Fibroblast of the conjunctiva (primary cell): ENCODE results near the gene SPOP.
A peak's percentile ranks its signal among the peaks of the same experiment; 100 is the strongest.
"Not testable (repeated sequence)": the region's sequence is repeated elsewhere in the genome, so short reads cannot be mapped to it uniquely, and the experiment has no call there.

Source experiments
- DNase-seq: peaks from one replicate; pipeline ENCODE4 v3.0.0-alpha.2; 2010; ENCODE audit warnings: low read depth

The SPOP gene

DNA sequence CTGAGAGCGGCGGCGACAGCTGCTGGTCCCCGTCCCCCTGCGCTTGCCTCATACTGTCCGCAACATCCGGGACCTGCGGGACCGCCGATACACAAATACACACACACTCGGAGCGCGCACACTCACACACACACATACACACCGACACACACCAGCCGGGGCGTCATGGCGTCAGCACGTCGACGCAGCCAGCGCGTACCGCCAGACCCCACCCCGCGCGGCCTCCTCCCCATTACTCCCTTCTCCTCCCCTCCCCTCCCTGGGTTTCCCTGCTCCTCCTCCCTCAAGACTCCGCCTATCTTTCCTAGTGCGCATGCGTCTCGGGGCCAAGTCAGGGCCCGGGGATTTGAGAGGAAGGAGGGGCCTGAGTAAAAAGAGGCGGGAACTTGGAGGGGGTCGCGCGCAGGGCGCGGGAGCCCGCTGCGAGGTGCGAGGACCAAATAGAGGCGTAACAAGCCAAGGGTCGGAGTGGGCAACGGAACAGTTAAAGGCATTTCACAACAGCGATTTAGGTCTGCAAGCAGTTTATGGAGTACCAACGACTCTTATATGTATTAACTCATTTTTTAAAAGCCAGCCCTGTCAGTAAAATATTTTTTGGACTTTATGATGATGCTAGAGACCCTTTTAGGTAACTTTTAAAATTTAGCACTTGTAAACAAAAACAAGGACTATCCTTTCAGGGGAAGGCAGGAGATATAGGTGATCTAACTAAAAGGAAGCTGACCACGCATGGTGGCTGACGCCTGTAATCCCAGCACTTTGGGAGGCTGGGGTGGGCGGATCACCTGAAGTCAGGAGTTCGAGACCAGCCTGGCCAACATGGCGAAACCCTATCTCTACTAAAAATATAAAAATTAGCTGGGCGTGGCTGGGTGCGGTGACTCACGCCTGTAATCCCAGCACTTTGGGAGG is at the start of gene SPOP:
Gene SPOP (minus strand): TSS at position 165 of the 915 bp plus-strand sequence. CDS start 55,287 bp downstream, outside the sequence.
- peak; percentile 100 for DNase-seq

- DNase-seq = no peak
Measured at GRCh38 chr17:49727380-49727779, 49.5 kb upstream of the SPOP start.

- DNase-seq = no peak
Measured at GRCh38 chr17:49725452-49726130, 47.7 kb upstream of the SPOP start.

- not testable (repeated sequence) for DNase-seq
Measured at GRCh38 chr17:49724552-49724951, 46.7 kb upstream of the SPOP start.

DNA sequence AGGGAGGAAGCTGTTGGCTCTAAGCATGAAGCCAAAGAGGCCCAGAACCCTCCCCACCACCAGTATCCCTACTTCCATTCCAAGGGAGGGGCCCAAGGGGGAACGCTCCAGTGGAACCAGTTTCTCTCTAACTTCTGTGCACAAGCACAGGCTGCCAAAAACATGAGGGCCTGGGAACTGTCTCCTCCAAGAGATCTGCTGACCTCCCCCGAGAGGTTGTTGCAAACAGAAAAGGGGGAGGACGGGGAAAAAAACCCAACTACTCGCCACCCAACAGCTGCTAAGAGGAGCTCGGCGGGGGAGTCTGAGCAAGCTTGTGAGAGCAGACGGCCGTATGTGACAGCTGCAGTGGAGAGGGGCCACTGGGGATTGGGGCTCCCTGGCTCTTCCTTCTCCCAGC is 45.5 kb upstream of the SPOP start:
- DNase-seq = no peak

GRCh38 chr17:49722066-49722465 is 44.2 kb upstream of the SPOP start:
- no peak for DNase-seq

DNA sequence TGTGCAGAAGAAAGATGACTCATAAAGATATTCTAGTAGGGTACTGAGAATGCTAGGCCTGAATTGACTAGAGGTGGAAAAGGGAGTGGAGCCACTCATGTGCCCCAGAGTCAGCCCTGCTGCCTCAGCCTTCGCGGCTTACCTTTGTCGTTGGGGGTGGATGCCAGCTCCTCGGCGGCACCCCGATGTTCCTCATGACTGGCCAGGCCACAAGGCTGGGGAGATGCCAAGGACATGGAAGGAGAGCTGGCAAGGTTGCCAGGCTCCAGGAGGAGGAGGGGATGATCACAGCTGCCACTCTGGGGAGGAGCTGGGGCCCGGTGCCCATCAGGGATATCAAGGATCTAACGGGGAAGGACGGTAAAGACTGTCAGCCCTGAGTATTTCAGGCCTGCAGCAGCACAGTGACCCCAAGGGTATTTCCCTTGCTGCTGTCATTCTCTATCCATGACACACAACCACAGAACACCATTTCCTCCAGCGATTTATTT is 39.5 kb upstream of the SPOP start:
- no peak for DNase-seq

- no peak for DNase-seq
Measured at GRCh38 chr17:49716668-49717364, 38.9 kb upstream of the SPOP start.

DNA sequence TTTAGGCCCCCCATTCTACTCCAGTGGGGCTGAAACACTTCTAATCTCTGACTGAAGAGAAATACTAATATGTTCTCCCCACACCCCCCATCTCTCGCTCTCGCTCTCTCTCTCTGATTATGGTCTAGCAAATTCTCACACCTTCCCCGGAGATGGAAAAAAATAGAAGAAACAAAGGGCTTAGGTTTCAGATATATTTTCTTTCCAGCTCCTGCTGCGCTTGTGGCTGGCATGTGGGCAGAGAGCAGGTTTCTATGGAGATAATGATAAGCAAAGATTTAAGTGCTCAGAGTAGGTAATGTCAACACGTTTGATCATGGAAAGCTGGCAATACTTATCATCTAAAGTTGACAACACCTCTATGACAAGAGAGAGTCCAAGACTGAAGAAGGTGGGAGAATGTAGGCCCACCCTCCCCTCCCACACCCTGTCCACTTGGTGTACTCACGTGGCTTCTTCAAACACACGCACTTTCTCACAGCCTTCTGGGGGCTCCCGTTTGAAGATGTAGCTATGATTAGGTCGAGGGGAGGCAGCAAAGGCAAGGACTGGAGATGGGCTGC is 37.9 kb upstream of the SPOP start:
- DNase-seq = no peak

- no peak for DNase-seq
Measured at GRCh38 chr17:49715216-49715615, 37.3 kb upstream of the SPOP start.

- DNase-seq = no peak
Measured at GRCh38 chr17:49708515-49709183, 30.8 kb upstream of the SPOP start.

- peak; percentile 99 for DNase-seq
Measured at GRCh38 chr17:49707608-49708514, 30.0 kb upstream of the SPOP start, which contains the start of gene SLC35B1. Gene SLC35B1, minus strand, starts transcription at chr17:49707964. Its CDS starts 131 bp downstream, at chr17:49707833.

GRCh38 chr17:49707246-49707607 is 29.3 kb upstream of the SPOP start:
- no peak for DNase-seq

DNA sequence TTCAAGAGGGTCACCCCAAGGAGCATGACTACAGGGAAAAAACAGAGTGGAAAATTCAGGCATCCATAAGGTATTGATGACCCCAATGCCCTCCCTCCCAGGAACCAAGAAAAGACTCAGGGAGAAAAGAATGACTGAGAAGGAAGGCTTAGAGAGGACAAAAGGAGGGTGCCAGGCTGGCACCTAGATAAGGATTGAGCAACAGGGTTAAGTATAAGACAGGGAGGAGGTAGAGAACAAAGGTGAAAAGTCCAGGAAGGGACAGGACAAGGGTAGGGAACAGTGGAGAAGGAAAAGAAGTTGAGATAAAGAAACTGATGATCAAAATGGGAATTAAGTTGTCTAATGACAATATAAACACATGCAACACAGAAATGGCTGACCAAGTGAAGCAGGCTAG is 27.4 kb upstream of the SPOP start:
- DNase-seq = no peak

GRCh38 chr17:49703557-49704277 is 25.8 kb upstream of the SPOP start:
- peak; percentile 32 for DNase-seq

DNA sequence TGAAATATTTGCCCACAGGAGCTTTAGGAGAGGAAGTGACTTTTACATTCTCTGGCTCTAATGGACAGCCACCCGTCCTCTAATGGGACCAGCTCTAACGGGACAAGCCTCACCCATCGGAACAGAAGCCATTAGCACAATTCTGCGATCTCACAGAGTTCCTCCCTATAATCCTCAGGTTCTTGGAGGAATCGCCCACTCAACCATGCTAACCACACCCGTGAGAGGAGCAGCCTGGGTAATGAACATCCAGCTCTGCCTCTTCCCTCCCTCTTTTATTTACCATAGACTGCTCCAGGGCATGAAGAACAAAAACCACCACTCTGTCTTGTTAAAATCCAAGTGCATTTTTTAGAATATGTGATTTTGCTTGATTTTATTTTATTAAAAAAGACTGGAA is 23.1 kb upstream of the SPOP start:
- DNase-seq = no peak

DNA sequence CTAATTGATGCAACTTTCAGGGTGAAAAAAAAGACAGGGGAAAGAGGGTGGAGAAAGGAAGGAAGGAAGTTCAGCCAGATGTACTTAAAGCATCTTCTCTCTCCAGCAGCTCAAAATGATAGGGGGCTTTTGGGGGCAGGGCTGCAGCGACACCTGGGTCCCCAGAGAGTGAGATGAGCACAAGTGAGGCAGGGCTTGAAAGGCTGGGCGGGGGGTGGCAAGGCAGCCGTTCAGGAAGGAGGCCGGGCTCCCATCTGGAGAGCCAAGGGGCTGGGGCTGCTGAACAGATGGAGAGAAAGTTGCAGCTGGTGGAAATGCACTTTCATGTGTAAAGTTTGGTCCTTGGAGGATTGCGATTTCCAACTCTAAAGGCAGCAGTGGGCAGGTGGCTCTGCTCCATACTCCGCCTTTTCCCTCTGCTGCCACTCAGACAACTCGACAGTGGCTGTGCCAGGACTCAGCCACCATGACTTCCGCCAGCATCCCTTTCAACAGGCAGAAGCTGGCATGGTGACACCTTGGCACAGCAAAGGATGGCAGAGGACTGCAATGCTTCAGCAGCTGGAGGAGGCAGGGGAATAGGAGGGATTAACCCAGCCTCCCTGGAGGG is 22.2 kb upstream of the SPOP start:
- no peak for DNase-seq

DNA sequence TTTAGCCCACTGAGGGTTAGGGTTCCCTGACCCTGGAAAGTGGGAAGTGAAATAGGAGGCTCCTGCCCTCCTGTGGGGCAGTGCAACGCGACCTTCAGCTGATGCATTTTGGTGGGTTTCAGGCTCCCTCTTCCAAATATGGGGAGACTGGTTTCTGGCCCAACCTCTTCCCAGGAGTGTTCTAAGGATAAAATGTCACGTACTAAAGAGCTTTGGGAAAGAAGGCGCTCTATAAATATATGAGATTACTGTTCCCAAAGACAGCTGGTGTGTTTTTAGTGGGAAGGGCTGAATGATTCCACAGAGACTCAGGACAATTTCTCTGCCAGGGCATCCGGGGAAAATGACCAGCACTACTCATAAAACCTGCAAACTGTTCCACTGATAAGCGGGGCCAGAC is 20.1 kb upstream of the SPOP start:
- no peak for DNase-seq

DNA sequence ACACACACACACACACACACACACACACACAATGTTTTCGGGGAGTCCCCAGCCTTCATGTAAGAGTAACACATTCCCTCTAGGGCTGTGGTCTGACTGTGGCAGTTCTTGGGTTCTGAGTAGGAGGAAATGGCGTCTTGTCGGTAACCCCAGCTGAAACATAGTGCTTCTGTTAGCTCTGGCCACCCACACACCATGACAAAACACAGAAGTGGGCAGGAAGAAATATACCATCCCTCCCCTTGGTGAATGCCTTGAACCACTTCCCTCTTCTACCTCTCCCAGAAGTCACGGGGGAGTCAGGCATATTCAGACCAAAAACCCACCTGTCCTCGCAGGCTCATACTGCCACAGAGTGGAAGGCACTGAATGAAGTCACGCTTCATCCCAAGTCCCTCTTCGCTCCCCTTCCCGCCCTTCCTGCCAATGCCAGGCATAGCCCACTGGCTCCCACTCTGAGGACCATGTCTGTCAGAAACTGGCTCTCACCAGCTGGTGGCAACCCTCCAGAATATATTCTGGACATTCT is 18.4 kb upstream of the SPOP start:
- DNase-seq = no peak
